HG03103 (cell line): ENCODE measurements around the gene NDUFS8.
"Not testable (repeated sequence)": the region's sequence is repeated elsewhere in the genome, so short reads cannot be mapped to it uniquely, and the experiment has no call there.

Source experiments
- ATAC-seq: cut with Tn5 transposase; IDR thresholded peaks from one replicate; pipeline ENCODE4 v1.9.1; 2021; ENCODE audit warnings: low read depth; ENCODE audit not compliant: unreplicated experiment

NDUFS8 gene

GRCh38 chr11:68030318-68031143, at the start of gene NDUFS8:
NDUFS8 (plus strand) TSS chr11:68030681; CDS start chr11:68032152, 1,471 bp downstream.
- peak; percentile 89 for ATAC-seq

- not testable (repeated sequence) for ATAC-seq
These were observed 49.3 kb upstream of the NDUFS8 start for GRCh38 chr11:67981226-67981625.

- not testable (repeated sequence) for ATAC-seq
These were observed 48.1 kb upstream of the NDUFS8 start for GRCh38 chr11:67982255-67982857.

GRCh38 chr11:67983951-67984350, 46.5 kb upstream of the NDUFS8 start:
- ATAC-seq, result no peak

GRCh38 chr11:67985302-67985701, 45.2 kb upstream of the NDUFS8 start:
- ATAC-seq, result not testable (repeated sequence)

GRCh38 chr11:67990546-67991346, 39.7 kb upstream of the NDUFS8 start:
- ATAC-seq, result not testable (repeated sequence)

GRCh38 chr11:67991347-67992121, 38.9 kb upstream of the NDUFS8 start:
- not testable (repeated sequence) for ATAC-seq

GRCh38 chr11:67993821-67994220, 36.7 kb upstream of the NDUFS8 start:
- not testable (repeated sequence) for ATAC-seq

- ATAC-seq, result not testable (repeated sequence)
These were observed 36.1 kb upstream of the NDUFS8 start for GRCh38 chr11:67994387-67994786.

GRCh38 chr11:67995129-67995528, 35.4 kb upstream of the NDUFS8 start:
- not testable (repeated sequence) for ATAC-seq

- not testable (repeated sequence) for ATAC-seq
These were observed 34.9 kb upstream of the NDUFS8 start for GRCh38 chr11:67995579-67995978.

- no peak for ATAC-seq
These were observed 34.4 kb upstream of the NDUFS8 start for GRCh38 chr11:67996051-67996450.

- no peak for ATAC-seq
These were observed 33.6 kb upstream of the NDUFS8 start for GRCh38 chr11:67996622-67997474.

- no peak for ATAC-seq
These were observed 33.0 kb upstream of the NDUFS8 start for GRCh38 chr11:67997475-67997921.

GRCh38 chr11:67998150-67999045, 32.1 kb upstream of the NDUFS8 start:
- ATAC-seq, result no peak

- no peak for ATAC-seq
These were observed 31.3 kb upstream of the NDUFS8 start for GRCh38 chr11:67999201-67999629.

GRCh38 chr11:67999704-68000103, 30.8 kb upstream of the NDUFS8 start:
- ATAC-seq, result no peak

- ATAC-seq, result no peak
These were observed 27.9 kb upstream of the NDUFS8 start for GRCh38 chr11:68002575-68002937.
